Left ventricle myocardium inferior (tissue), 1 donor: ENCODE data around the gene KDM3A. TPM values are rescaled to one million over a fixed set of nuclear protein-coding genes. Genes with fewer than 3 reads are reported as not detected.

Experiments
- DNase-seq: peaks from one replicate; pipeline ENCODE4 v3.0.0-alpha.2; 2020
- H3K27ac ChIP-seq: fragments of 200-600 bp; replicated peaks from 2 replicates; pipeline ENCODE4 v1.8.0; 2021
- H3K27me3 ChIP-seq: fragments of 200-600 bp; 2 replicates; pipeline ENCODE4 v1.8.0; 2021; ENCODE audit warnings: low read depth
- H3K36me3 ChIP-seq: fragments of 200-600 bp; 2 replicates; pipeline ENCODE4 v1.8.0; 2021
- H3K4me1 ChIP-seq: fragments of 200-600 bp; 2 replicates; pipeline ENCODE4 v1.8.0; 2021
- H3K4me3 ChIP-seq: fragments of 200-600 bp; 2 replicates; pipeline ENCODE4 v1.8.0; 2021; ENCODE audit warnings: mild to moderate bottlenecking, moderate library complexity
- H3K9me3 ChIP-seq: fragments of 200-600 bp; replicated peaks from 2 replicates; pipeline ENCODE4 v1.8.0; 2021
- CTCF ChIP-seq: fragments of 200-600 bp; IDR thresholded peaks from 2 replicates; pipeline ENCODE4 v1.8.0; 2021; ENCODE audit warnings: antibody characterized with exemption, mild to moderate bottlenecking, borderline replicate concordance
- intact Hi-C: fragments of 100-400 bp; cut with micrococcal nuclease; formaldehyde crosslinking; loops from one replicate; pipeline ENCODE4 v1.11.0; 2022
- total RNA-seq: library from RNA; stranded (reverse); fragmentation: NEBNext Ultra II Directional; extraction: Animal tissue kit (Norgen Biotek cat#: 25700); gene quantifications from one replicate; pipeline ENCODE4 v1.2.1, GENCODE V29; 2021
- donor health status: DM: no; HTN: yes; CAD: no; lungs with severe emphysema.

The KDM3A gene
- total RNA-seq, 1 donor from 2014 or later: 36.2 TPM

- H3K4me1 ChIP-seq: peaks cover 65% of the 10 kb centered on the region
- no peaks in the 10 kb centered on the region for H3K27me3 ChIP-seq
- peaks cover 31% of the 10 kb centered on the region for H3K36me3 ChIP-seq
- H3K4me3 ChIP-seq: no peak overlapping the region
- H3K27ac ChIP-seq: no peak overlapping the region
- intact Hi-C loops: no loop called here
- no peaks in the 10 kb centered on the region for H3K9me3 ChIP-seq
- no peak for DNase-seq
- no peak for TF ChIP-seq CTCF
These were observed 70.9 kb downstream of the KDM3A start for GRCh38 chr2:86512034-86512433.

GRCh38 chr2:86512892-86513291, 71.7 kb downstream of the KDM3A start:
- Histone ChIP-seq H3K27me3 (no peaks in the 10 kb centered on the region), H3K4me1 (peaks cover 58% of the 10 kb centered on the region), H3K9me3 (no peaks in the 10 kb centered on the region), H3K36me3 (peaks cover 22% of the 10 kb centered on the region), H3K4me3 (no peak overlapping the region), H3K27ac (no peak overlapping the region)
- TF ChIP-seq CTCF: no peak
- DNase-seq: no peak
- intact Hi-C loops: no loop called here

GRCh38 chr2:86513948-86514660, 72.9 kb downstream of the KDM3A start:
- Histone ChIP-seq H3K36me3 (peaks cover 10% of the 10 kb centered on the region), H3K27ac (no peak overlapping the region), H3K4me1 (peaks cover 59% of the 10 kb centered on the region), H3K4me3 (no peak overlapping the region), H3K9me3 (no peaks in the 10 kb centered on the region), H3K27me3 (no peaks in the 10 kb centered on the region)
- TF ChIP-seq CTCF: no peak
- intact Hi-C loops: no loop called here
- no peak for DNase-seq

- peaks cover 11% of the 10 kb centered on the region for H3K36me3 ChIP-seq
- peaks cover 15% of the 10 kb centered on the region for H3K4me1 ChIP-seq
- peaks cover 13% of the 10 kb centered on the region for H3K9me3 ChIP-seq
- no peak overlapping the region for H3K4me3 ChIP-seq
- H3K27ac ChIP-seq: no peak overlapping the region
- peak; percentile 60 for TF ChIP-seq CTCF
- intact Hi-C loops: no loop called here
- no peak for DNase-seq
- H3K27me3 ChIP-seq: no peaks in the 10 kb centered on the region
These were observed 77.3 kb downstream of the KDM3A start for GRCh38 chr2:86518481-86518880.

GRCh38 chr2:86519349-86519748, 78.2 kb downstream of the KDM3A start:
- H3K27ac ChIP-seq: no peak overlapping the region
- peaks cover 8% of the 10 kb centered on the region for H3K4me1 ChIP-seq
- no peak for DNase-seq
- intact Hi-C loops: no loop called here
- no peaks in the 10 kb centered on the region for H3K27me3 ChIP-seq
- no peak for TF ChIP-seq CTCF
- no peak overlapping the region for H3K4me3 ChIP-seq
- H3K9me3 ChIP-seq: peaks cover 13% of the 10 kb centered on the region
- peaks cover 11% of the 10 kb centered on the region for H3K36me3 ChIP-seq
